ENCODE measurements around the gene FOXC1. TPM values are rescaled to one million over a fixed set of nuclear protein-coding genes. Genes with fewer than 3 reads are reported as not detected.

The FOXC1 gene
- total and polyA plus RNA-seq, 9 of the 15 experiments (the other 6 are each of a cell fraction or from before 2014, with no cell fraction given), result not detected

GRCh38 chr6:1560281-1561058, 49.2 kb upstream of the FOXC1 start:
- TF ChIP-seq ZNF695 (CRISPR knock-in tag; IDR thresholded peaks at IDR 0.05) (no peak), TBL1XR1 (IDR thresholded peaks at IDR 0.05; ENCODE audit: low read length in 2 of 2) (no peak), E2F3 (CRISPR knock-in tag; IDR thresholded peaks at IDR 0.05) (no peak), E2F4 (CRISPR knock-in tag; IDR thresholded peaks at IDR 0.05; ENCODE audit: low read depth) (no peak), ZBTB43 (CRISPR knock-in tag; IDR thresholded peaks at IDR 0.05) (no peak), HEY1 (CRISPR knock-in tag; IDR thresholded peaks at IDR 0.05; ENCODE audit: borderline replicate concordance) (no peak), TSC22D4 (tag; IDR thresholded peaks at IDR 0.05) (no peak), ZKSCAN8 (CRISPR knock-in tag; IDR thresholded peaks at IDR 0.05) (no peak), FOXJ2 (tag; IDR thresholded peaks at IDR 0.05) (no peak)
- Histone ChIP-seq H3K4me1 (replicated peaks in 1 of 2; ENCODE audit: control insufficient read depth in 2 of 2, insufficient read depth in 2 of 2, low read length in 2 of 2) (no peaks in the 10 kb centered on the region), H3K36me3 (ENCODE audit: control insufficient read depth, insufficient read depth, low read length) (no peaks in the 10 kb centered on the region), H3K79me2 (ENCODE audit: control insufficient read depth, insufficient read depth, low read length) (no peaks in the 10 kb centered on the region), H3K9ac (ENCODE audit: insufficient read depth in 1 of 2, low read depth in 2 of 2, low read length in 2 of 2) (no peak overlapping the region), H3K27ac (ENCODE audit: extremely low read depth, low read depth, low read length) (no peak overlapping the region), H4K20me1 (replicated peaks; ENCODE audit: control insufficient read depth, insufficient read depth, low read length) (no peaks in the 10 kb centered on the region), H3K4me2 (ENCODE audit: insufficient read depth, low read length) (no peak overlapping the region), H3K9me3 (replicated peaks; ENCODE audit: control insufficient read depth, insufficient read depth, low read depth, low read length) (no peaks in the 10 kb centered on the region), H3K9me1 (ENCODE audit: control insufficient read depth, insufficient read depth, low read length) (no peaks in the 10 kb centered on the region), H3K4me3 (no peak overlapping the region), H2AFZ (ENCODE audit: low read depth, low read length) (no peak overlapping the region), H3K27me3 (ENCODE audit: control insufficient read depth in 2 of 2, insufficient read depth in 2 of 2, low read length in 2 of 2) (peaks cover 0 to 5% of the 10 kb centered on the region in 2 experiments; a peak in 1 of 5 replicates)
- no TSS peak for BruUV-seq (replicated peaks)
- in situ Hi-C loops (cut with MboI), result no loop called here
- ATAC-seq, result no peak
- ChIA-PET POLR2A (no interaction called here), CTCF (ENCODE audit: low intra/inter-chr PET ratio) (no interaction called here)
- no peak for DNase-seq (ENCODE audit: extremely low read depth in 1 of 4, low spot score in 3 of 4)
- 0% methylated on average over 4 of the region's 4 CpGs for WGBS (ENCODE audit: insufficient coverage, low coverage, missing lambda C conversion rate)
- intact Hi-C loops (cut with micrococcal nuclease), result no loop called here
- FAIRE-seq, result no peak

Data from K562 (cell line).